OCI-LY7 (cell line): ENCODE data around the gene RSPH3. TPM values are rescaled to one million over a fixed set of nuclear protein-coding genes. Genes with fewer than 3 reads are reported as not detected.

Source experiments
- BruUV-seq: library from RNA; stranded (reverse); fragments of 400-500 nt; replicated peaks from 2 replicates; lab custom pipeline; 2021; lab: Mats Ljungman, UMichigan
- CTCF ChIA-PET: fragments of 300-600 bp; sonication (Branson Sonifier 250); formaldehyde crosslinking; loops from one replicate; lab custom pipeline; 2022; ENCODE audit warnings: antibody characterized with exemption; ENCODE audit not compliant: unreplicated experiment; lab: Charles Lee
- POLR2A ChIA-PET: fragments of 300-600 bp; sonication (Branson Sonifier 250); formaldehyde crosslinking; loops from one replicate; lab custom pipeline; 2022; ENCODE audit warnings: antibody characterized with exemption; lab: Charles Lee
- DNase-seq: peaks from one replicate; pipeline ENCODE4 v3.0.0-alpha.2; 2015; ENCODE audit warnings: low spot score
- H2AFZ ChIP-seq: fragments of 200-600 bp; sonication (generic), shearing (Covaris generic); 2 replicates; pipeline ENCODE4 v1.6.1; 2014; ENCODE audit warnings: mild to moderate bottlenecking, antibody characterized with exemption, low read length, moderate library complexity
- H3K27ac ChIP-seq: fragments of 200-600 bp; sonication (generic); 2 replicates; pipeline ENCODE4 v1.5.1; 2014; ENCODE audit warnings: mixed run types, low read depth, mild to moderate bottlenecking, moderate library complexity, low read length, inconsistent platforms; ENCODE audit not compliant: poor library complexity, severe bottlenecking
- H3K36me3 ChIP-seq: fragments of 200-600 bp; sonication (generic); 2 replicates; pipeline ENCODE4 v1.6.1; 2014; ENCODE audit warnings: mild to moderate bottlenecking, antibody characterized with exemption, low read length, moderate library complexity, mixed read lengths; ENCODE audit not compliant: insufficient read depth
- H3K4me1 ChIP-seq: fragments of 200-600 bp; sonication (generic); 2 replicates; pipeline ENCODE4 v1.5.1; 2014; ENCODE audit warnings: mild to moderate bottlenecking, low read length; ENCODE audit not compliant: insufficient read depth, poor library complexity, severe bottlenecking
- H3K4me2 ChIP-seq: fragments of 200-600 bp; sonication (generic); 2 replicates; pipeline ENCODE4 v1.6.1; 2014; ENCODE audit warnings: mild to moderate bottlenecking, low read length
- H3K4me3 ChIP-seq: fragments of 200-600 bp; sonication (generic); 2 replicates; pipeline ENCODE4 v1.5.1; 2014; ENCODE audit warnings: mild to moderate bottlenecking, low read depth, low read length; ENCODE audit not compliant: poor library complexity, severe bottlenecking
- H3K79me2 ChIP-seq: fragments of 200-600 bp; sonication (generic); 2 replicates; pipeline ENCODE4 v1.6.1; 2016; ENCODE audit warnings: low read depth, mild to moderate bottlenecking, low read length, moderate library complexity, mixed read lengths; ENCODE audit not compliant: insufficient read depth
- H3K9me2 ChIP-seq: fragments of 200-600 bp; sonication (generic); 2 replicates; pipeline ENCODE4 v1.6.1; 2016; ENCODE audit warnings: mild to moderate bottlenecking, low read length, mixed read lengths; ENCODE audit not compliant: insufficient read depth
- H3K9me3 ChIP-seq: fragments of 200-600 bp; sonication (generic); 2 replicates; pipeline ENCODE4 v1.6.1; 2014; ENCODE audit warnings: mild to moderate bottlenecking, mixed run types, low read length, mixed read lengths
- H4K20me1 ChIP-seq: fragments of 200-600 bp; sonication (generic); 2 replicates; pipeline ENCODE4 v1.6.1; 2014; ENCODE audit warnings: mild to moderate bottlenecking, antibody characterized with exemption, low read length, moderate library complexity, mixed read lengths; ENCODE audit not compliant: insufficient read depth
- CTCF ChIP-seq: fragments of 200-600 bp; sonication (generic); conservative IDR thresholded peaks from 2 replicates; pipeline ENCODE4 v1.5.1; 2014; ENCODE audit warnings: mild to moderate bottlenecking, antibody characterized with exemption, low read length, moderate library complexity, mixed read lengths
- EZH2phosphoT487 ChIP-seq: fragments of 200-600 bp; sonication (generic); IDR thresholded peaks from 2 replicates; pipeline ENCODE4 v1.6.1; 2018; ENCODE audit warnings: low read depth, borderline replicate concordance, mild to moderate bottlenecking, mixed run types, antibody characterized with exemption, low read length, moderate library complexity, mixed read lengths
- intact Hi-C: fragments of 100-400 bp; cut with micrococcal nuclease; formaldehyde crosslinking; loops from one replicate; pipeline ENCODE4 v1.10.0; 2022; ENCODE audit not compliant: unreplicated experiment
- total RNA-seq, 2 experiments: library from RNA; depleted of rRNA in 1 of 2; stranded (reverse); fragments of >200 nt in 1 of 2; shearing (Covaris generic) in 1 of 2; gene quantifications; 2 replicates each; pipeline ENCODE4 v1.2.3, GENCODE V29; 2014 to 2022

RSPH3 gene
- total RNA-seq, 2 experiments from 2014 or later, result 2.7 to 6.5 TPM

GRCh38 chr6:158941246-158941645 lies 58.8 kb downstream of the RSPH3 start:
- Histone ChIP-seq H2AFZ (no peak overlapping the region), H3K4me2 (no peak overlapping the region), H3K4me1 (peaks cover 15% of the 10 kb centered on the region), H3K36me3 (no peaks in the 10 kb centered on the region), H3K79me2 (no peaks in the 10 kb centered on the region), H3K27ac (no peak overlapping the region), H3K9me3 (no peaks in the 10 kb centered on the region), H4K20me1 (no peaks in the 10 kb centered on the region), H3K4me3 (no peak overlapping the region), H3K9me2 (no peaks in the 10 kb centered on the region)
- no TSS peak for BruUV-seq
- intact Hi-C loops, result no loop called here
- ChIA-PET POLR2A (no interaction called here), CTCF (no interaction called here)
- DNase-seq, result no peak
- TF ChIP-seq EZH2phosphoT487, result no peak
- no peak for TF ChIP-seq CTCF

- peaks cover 15% of the 10 kb centered on the region for H3K4me1 ChIP-seq
- TF ChIP-seq CTCF, result no peak
- TF ChIP-seq EZH2phosphoT487, result no peak
- H2AFZ ChIP-seq, result no peak overlapping the region; the same call in 1 of the 2 replicates
- no peak overlapping the region for H3K27ac ChIP-seq
- no peaks in the 10 kb centered on the region for H3K79me2 ChIP-seq
- no peaks in the 10 kb centered on the region for H3K36me3 ChIP-seq
- H3K9me3 ChIP-seq, result no peaks in the 10 kb centered on the region
- BruUV-seq, result no TSS peak
- POLR2A ChIA-PET, result interaction anchor here (0.6 to 1.6 kb wide), 5 partner anchors 10 to 72 kb away, joined by 3 to 6 read pairs (median 3); no protein-coding TSS in a partner anchor
- H3K4me2 ChIP-seq, result peak overlapping the region; percentile 38; the same call in 1 of the 2 replicates
- CTCF ChIA-PET, result no interaction called here
- H3K9me2 ChIP-seq, result no peaks in the 10 kb centered on the region
- H3K4me3 ChIP-seq, result no peak overlapping the region
- DNase-seq, result no peak
- intact Hi-C loops, result no loop called here
- H4K20me1 ChIP-seq, result no peaks in the 10 kb centered on the region
Observed at GRCh38 chr6:158939255-158940159, 60.5 kb downstream of the RSPH3 start.
